Neural progenitor cell (in vitro differentiated cells): Measurements from ENCODE around the gene ARFRP1. TPM values are rescaled to one million over a fixed set of nuclear protein-coding genes. Genes with fewer than 3 reads are reported as not detected.

Experiments
- DNase-seq: peaks from one replicate; pipeline ENCODE4 v3.0.0-alpha.2; 2016; ENCODE audit warnings: low spot score
- H2AFZ ChIP-seq: fragments of 200-600 bp; sonication (generic); replicated peaks from 2 replicates; pipeline ENCODE4 v1.6.1; 2016; ENCODE audit warnings: antibody characterized with exemption
- H3F3A ChIP-seq: fragments of 200-600 bp; sonication (generic); 2 replicates; pipeline ENCODE4 v1.6.1; 2016; ENCODE audit warnings: antibody characterized with exemption, low read depth
- H3K27ac ChIP-seq: fragments of 200-600 bp; sonication (generic); 2 replicates; pipeline ENCODE4 v1.5.1; 2016; ENCODE audit warnings: mild to moderate bottlenecking
- H3K27me3 ChIP-seq: fragments of 200-600 bp; sonication (generic); 2 replicates; pipeline ENCODE4 v1.6.1; 2016; ENCODE audit warnings: mild to moderate bottlenecking, moderate library complexity
- H3K36me3 ChIP-seq: fragments of 200-600 bp; sonication (generic); 2 replicates; pipeline ENCODE4 v1.5.1; 2016
- H3K4me1 ChIP-seq: fragments of 200-600 bp; sonication (generic); 2 replicates; pipeline ENCODE4 v1.6.1; 2016; ENCODE audit warnings: mixed run types
- H3K4me2 ChIP-seq: fragments of 200-600 bp; sonication (generic); 2 replicates; pipeline ENCODE4 v1.6.1; 2016
- H3K4me3 ChIP-seq: fragments of 200-600 bp; sonication (generic); 2 replicates; pipeline ENCODE4 v1.5.1; 2016
- H3K79me2 ChIP-seq: fragments of 200-600 bp; sonication (generic); 2 replicates; pipeline ENCODE4 v1.6.1; 2016; ENCODE audit warnings: low read depth
- H3K9ac ChIP-seq: fragments of 200-600 bp; sonication (generic); 2 replicates; pipeline ENCODE4 v1.6.1; 2016
- H3K9me3 ChIP-seq: fragments of 200-600 bp; sonication (generic); 2 replicates; pipeline ENCODE4 v1.5.1; 2016; ENCODE audit warnings: low read depth
- H4K20me1 ChIP-seq: fragments of 200-600 bp; sonication (generic); 2 replicates; pipeline ENCODE4 v1.6.1; 2016; ENCODE audit warnings: low read depth
- H3K27ac Mint-ChIP-seq: 3 replicates; pipeline ENCODE4 v1.8.0; 2021; ENCODE audit warnings: mixed read lengths
- H3K27me3 Mint-ChIP-seq: 2 replicates; pipeline ENCODE4 v1.8.0; 2022; ENCODE audit warnings: low read depth, mild to moderate bottlenecking, inconsistent platforms, moderate library complexity, mixed read lengths; ENCODE audit not compliant: insufficient read depth
- H3K36me3 Mint-ChIP-seq: 3 replicates; pipeline ENCODE4 v1.8.0; 2021; ENCODE audit warnings: mixed read lengths
- H3K4me1 Mint-ChIP-seq: 3 replicates; pipeline ENCODE4 v1.8.0; 2021; ENCODE audit warnings: mixed read lengths
- H3K4me3 Mint-ChIP-seq: 3 replicates; pipeline ENCODE4 v1.8.0; 2021; ENCODE audit warnings: mild to moderate bottlenecking, moderate library complexity, mixed read lengths
- H3K9me3 Mint-ChIP-seq: 3 replicates; pipeline ENCODE4 v1.8.0; 2020; ENCODE audit warnings: mixed read lengths
- CTCF ChIP-seq: fragments of 200-600 bp; sonication (generic); IDR thresholded peaks from 2 replicates; pipeline ENCODE4 v1.5.1; 2017; ENCODE audit warnings: antibody characterized with exemption, mild to moderate bottlenecking
- EZH2 ChIP-seq: fragments of 200-600 bp; sonication (generic); IDR thresholded peaks from 2 replicates; pipeline ENCODE4 v1.6.1; 2017; ENCODE audit warnings: antibody characterized with exemption, mild to moderate bottlenecking, moderate library complexity
- EZH2phosphoT487 ChIP-seq: fragments of 200-600 bp; sonication (generic); IDR thresholded peaks from 2 replicates; pipeline ENCODE4 v1.6.1; 2017; ENCODE audit warnings: antibody characterized with exemption
- total RNA-seq: library from RNA; depleted of rRNA; stranded (reverse); fragments of >200 nt; gene quantifications from 2 replicates; pipeline ENCODE4 v1.2.3, GENCODE V29; 2015; ENCODE audit warnings: low replicate concordance

ARFRP1 gene
- total RNA-seq, 1 donor from 2014 or later: 18.3 TPM

GRCh38 chr20:63740070-63740626 lies 32.4 kb upstream of the ARFRP1 start:
- peaks cover 5% of the 10 kb centered on the region for H3K27me3 Mint-ChIP-seq
- Histone ChIP-seq H3K9ac (peak overlapping the region; percentile 57), H3K4me3 (peak overlapping the region; percentile 90), H4K20me1 (peaks cover 52% of the 10 kb centered on the region), H3K4me1 (peaks cover 33% of the 10 kb centered on the region), H3K36me3 (no peaks in the 10 kb centered on the region), H3K4me2 (peak overlapping the region; percentile 91), H3K79me2 (peaks cover 8% of the 10 kb centered on the region), H3K27ac (peak overlapping the region; percentile 24), H3K27me3 (peaks cover 24% of the 10 kb centered on the region), H3K9me3 (no peaks in the 10 kb centered on the region), H2AFZ (no peak overlapping the region), H3F3A (peaks cover 45% of the 10 kb centered on the region)
- TF ChIP-seq CTCF (no peak), EZH2 (no peak), EZH2phosphoT487 (no peak)
- peak; percentile 85 for DNase-seq
- H3K9me3 Mint-ChIP-seq: no peaks in the 10 kb centered on the region
- no peaks in the 10 kb centered on the region for H3K36me3 Mint-ChIP-seq
- no peaks in the 10 kb centered on the region for H3K4me1 Mint-ChIP-seq
- H3K27ac Mint-ChIP-seq: no peak overlapping the region
- peak overlapping the region; percentile 84 for H3K4me3 Mint-ChIP-seq

- Histone ChIP-seq H3K4me2 (peak within 1 kb of the TSS; percentile 91), H3K4me3 (peak within 1 kb of the TSS; percentile 90), H2AFZ (no peak within 1 kb of the TSS), H3K9me3 (no peaks in the 10 kb centered on the region), H3K27me3 (peaks cover 24% of the 10 kb centered on the region), H3K79me2 (peaks cover 8% of the 10 kb centered on the region), H3K4me1 (peaks cover 33% of the 10 kb centered on the region), H3K36me3 (no peaks in the 10 kb centered on the region), H3K9ac (peak within 1 kb of the TSS; percentile 57), H3K27ac (peak within 1 kb of the TSS; percentile 24), H4K20me1 (peaks cover 52% of the 10 kb centered on the region), H3F3A (peaks cover 45% of the 10 kb centered on the region)
- H3K4me3 Mint-ChIP-seq: peak within 1 kb of the TSS; percentile 84
- no peak within 1 kb of the TSS for H3K27ac Mint-ChIP-seq
- no peaks in the 10 kb centered on the region for H3K4me1 Mint-ChIP-seq
- no peaks in the 10 kb centered on the region for H3K9me3 Mint-ChIP-seq
- no peaks in the 10 kb centered on the region for H3K36me3 Mint-ChIP-seq
- DNase-seq: peak; percentile 96
- TF ChIP-seq EZH2 (no peak), EZH2phosphoT487 (no peak), CTCF (no peak)
- peaks cover 4% of the 10 kb centered on the region for H3K27me3 Mint-ChIP-seq
Observed at GRCh38 chr20:63739130-63740069, 31.6 kb upstream of the ARFRP1 start, which contains the start of gene SLC2A4RG. SLC2A4RG (plus strand) TSS chr20:63739776; CDS start chr20:63739913, 137 bp downstream.

GRCh38 chr20:63738687-63739129 lies 30.9 kb upstream of the ARFRP1 start:
- peak; percentile 90 for DNase-seq
- no peaks in the 10 kb centered on the region for H3K36me3 Mint-ChIP-seq
- H3K4me2 ChIP-seq: peak overlapping the region; percentile 77
- H3K36me3 ChIP-seq: no peaks in the 10 kb centered on the region
- H3K27ac Mint-ChIP-seq: no peak overlapping the region
- TF ChIP-seq EZH2 (no peak), CTCF (no peak), EZH2phosphoT487 (no peak)
- no peaks in the 10 kb centered on the region for H3K4me1 Mint-ChIP-seq
- peaks cover 33% of the 10 kb centered on the region for H3K4me1 ChIP-seq
- H3K79me2 ChIP-seq: peaks cover 8% of the 10 kb centered on the region
- no peaks in the 10 kb centered on the region for H3K9me3 Mint-ChIP-seq
- H3K4me3 Mint-ChIP-seq: peak overlapping the region; percentile 35
- H3K27me3 ChIP-seq: peaks cover 24% of the 10 kb centered on the region
- H2AFZ ChIP-seq: no peak overlapping the region
- no peak overlapping the region for H3K27ac ChIP-seq
- no peaks in the 10 kb centered on the region for H3K9me3 ChIP-seq
- peaks cover 40% of the 10 kb centered on the region for H3F3A ChIP-seq
- peaks cover 52% of the 10 kb centered on the region for H4K20me1 ChIP-seq
- H3K4me3 ChIP-seq: peak overlapping the region; percentile 55
- peaks cover 4% of the 10 kb centered on the region for H3K27me3 Mint-ChIP-seq
- H3K9ac ChIP-seq: no peak overlapping the region
